Mesenteric fat pad (tissue), 1 donor: ENCODE measurements around the gene C2orf76. TPM values are rescaled to one million over a fixed set of nuclear protein-coding genes. Genes with fewer than 3 reads are reported as not detected.

Experiments used
- DNase-seq: peaks from one replicate; pipeline ENCODE4 v3.0.0-alpha.2; 2020; ENCODE audit warnings: low spot score
- long read RNA-seq: library from polyadenylated mRNA; unstranded; transcript quantifications from one replicate; pipeline ENCODE4 v2.0.0, GENCODE V29; 2020
- total RNA-seq: library from RNA; stranded (reverse); fragmentation: NEBNext Ultra II Directional; extraction: Animal tissue kit (Norgen Biotek cat#: 25700); gene quantifications from one replicate; pipeline ENCODE4 v1.2.1, GENCODE V29; 2021
- donor health status: DM: yes; HTN: yes; CAD: no.

Gene C2orf76
- 12.5 TPM for total RNA-seq
- long read RNA-seq, transcript C2orf76-201 (6 exons, 676 nt): major isoform, 6 of 7 reads
- long read RNA-seq, partial matches to known transcripts: 0 of 7 reads
- long read RNA-seq, other reads (novel, unspliced or antisense): 1 of 7 reads

DNA sequence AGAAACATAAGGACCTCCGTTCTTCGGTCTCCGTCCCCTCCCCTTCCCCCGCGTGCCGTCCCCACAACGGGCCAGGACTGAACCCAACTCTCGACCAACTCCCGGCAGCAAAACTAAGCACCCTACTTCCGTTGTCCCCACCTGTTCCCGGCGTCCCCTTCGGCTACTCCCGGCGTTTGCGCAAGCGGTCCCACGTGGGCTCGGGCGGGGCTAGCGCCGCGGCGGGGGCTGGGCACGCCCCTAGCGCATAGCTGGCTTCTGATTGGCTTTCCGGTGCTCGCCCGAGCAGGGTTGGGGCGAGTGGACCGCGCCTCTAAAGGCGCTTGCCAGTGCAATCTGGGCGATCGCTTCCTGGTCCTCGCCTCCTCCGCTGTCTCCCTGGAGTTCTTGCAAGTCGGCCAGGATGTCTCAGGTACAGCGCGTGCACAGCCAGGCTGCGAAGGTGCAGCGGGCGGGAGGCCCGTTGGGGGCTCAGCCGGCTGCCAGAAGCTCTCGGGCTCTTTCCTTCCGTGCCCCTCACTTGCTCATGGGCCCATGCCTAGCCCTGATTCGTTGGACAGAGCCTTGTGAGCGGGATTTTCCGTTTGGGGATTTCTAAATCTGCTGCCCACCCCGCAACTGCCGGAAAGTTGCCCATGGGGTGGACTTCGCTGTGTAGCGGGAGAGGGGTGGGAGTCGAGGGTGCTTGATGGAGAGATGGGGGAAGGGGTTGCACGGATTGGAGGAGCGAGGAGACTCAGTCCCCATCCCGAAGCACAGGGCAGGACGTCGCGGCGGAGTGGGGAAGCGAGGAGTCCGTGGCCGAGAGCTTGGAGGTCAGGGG, at the start of gene C2orf76, which contains the start of gene DBI:
Gene C2orf76, minus strand, starts transcription at position 186 of the 823 bp plus-strand sequence. CDS start 26,875 bp downstream, outside the sequence.
Gene DBI, plus strand, starts transcription at position 329 of the 823 bp plus-strand sequence. Its CDS starts 75 bp downstream, at position 404.
- peak; percentile 99 for DNase-seq

DNA sequence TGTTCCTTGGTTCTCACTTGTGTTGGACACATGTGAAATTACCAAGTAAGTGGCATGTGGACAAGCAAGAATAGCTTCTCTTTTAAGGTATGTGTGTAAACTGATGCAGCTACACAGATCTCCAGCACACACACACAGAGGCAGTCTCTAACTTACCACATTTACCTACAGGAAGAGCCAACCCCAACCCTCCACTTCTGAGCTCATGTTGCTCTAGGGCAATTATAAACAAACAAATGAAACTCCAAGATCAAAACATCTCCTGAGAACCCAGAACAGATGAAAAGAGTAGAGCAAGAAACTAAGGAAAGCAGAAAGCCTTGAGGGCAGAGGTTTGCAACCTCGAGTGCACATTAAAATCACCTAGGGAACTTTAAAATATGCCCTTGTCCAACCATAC, 49.0 kb upstream of the C2orf76 start:
- no peak for DNase-seq

DNA sequence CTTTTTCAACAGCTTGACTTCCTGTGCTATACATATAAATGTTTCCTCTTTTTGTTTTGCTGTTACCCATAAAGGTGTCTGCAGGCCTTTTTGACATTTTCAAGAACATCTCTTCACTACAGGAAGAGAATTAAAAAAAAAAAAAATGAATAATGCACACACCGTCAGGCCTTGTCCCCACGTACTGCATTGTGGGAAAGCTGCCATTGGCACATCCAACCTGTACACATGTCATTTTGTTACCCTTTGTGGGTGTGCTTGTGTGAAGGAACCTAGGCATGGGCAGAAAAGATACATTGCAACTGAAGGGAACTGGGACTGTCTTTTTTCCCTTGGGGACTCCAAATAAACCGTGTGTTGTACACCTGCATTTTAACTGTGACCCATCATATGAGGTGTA, 48.3 kb upstream of the C2orf76 start:
- no peak for DNase-seq

DNA sequence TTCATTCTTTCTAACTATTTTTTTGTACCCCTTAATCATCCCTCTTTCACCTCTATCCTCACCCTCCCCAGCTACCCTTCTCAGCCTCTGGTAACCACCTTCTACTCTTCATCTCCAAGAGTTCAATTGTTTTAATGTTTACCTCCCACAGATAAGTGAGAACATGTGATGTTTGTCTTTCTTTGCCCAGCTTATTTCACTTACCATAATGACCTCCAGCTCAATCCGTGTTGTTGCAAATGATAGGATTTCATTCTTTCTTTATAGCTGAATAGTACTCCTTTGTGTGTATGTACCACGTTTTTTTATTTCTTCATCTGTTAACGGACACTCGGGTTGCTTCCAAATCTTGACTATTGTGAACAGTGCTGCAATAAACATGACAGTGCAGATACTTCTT, 42.9 kb upstream of the C2orf76 start:
- no peak for DNase-seq

DNA sequence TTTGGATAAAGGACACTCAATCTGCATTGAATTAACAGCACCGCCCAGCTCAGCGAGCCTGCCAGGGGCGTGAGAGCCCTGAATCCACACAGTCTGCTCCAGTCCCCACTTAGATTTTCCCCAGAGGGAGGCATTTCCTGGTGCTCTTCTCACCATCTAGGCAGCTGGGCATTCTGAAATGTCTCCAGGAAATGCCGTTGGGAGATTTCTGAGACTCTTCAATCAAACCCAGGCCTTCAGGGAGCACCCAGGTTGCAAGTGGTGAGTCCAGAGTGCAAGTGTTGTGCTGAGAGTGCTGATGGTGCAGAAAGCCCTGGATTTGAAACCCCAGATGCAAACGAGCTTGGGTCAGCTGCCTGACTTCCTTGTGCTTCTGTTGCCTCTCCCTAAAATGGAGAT, 41.6 kb upstream of the C2orf76 start:
- DNase-seq: peak; percentile 43

DNA sequence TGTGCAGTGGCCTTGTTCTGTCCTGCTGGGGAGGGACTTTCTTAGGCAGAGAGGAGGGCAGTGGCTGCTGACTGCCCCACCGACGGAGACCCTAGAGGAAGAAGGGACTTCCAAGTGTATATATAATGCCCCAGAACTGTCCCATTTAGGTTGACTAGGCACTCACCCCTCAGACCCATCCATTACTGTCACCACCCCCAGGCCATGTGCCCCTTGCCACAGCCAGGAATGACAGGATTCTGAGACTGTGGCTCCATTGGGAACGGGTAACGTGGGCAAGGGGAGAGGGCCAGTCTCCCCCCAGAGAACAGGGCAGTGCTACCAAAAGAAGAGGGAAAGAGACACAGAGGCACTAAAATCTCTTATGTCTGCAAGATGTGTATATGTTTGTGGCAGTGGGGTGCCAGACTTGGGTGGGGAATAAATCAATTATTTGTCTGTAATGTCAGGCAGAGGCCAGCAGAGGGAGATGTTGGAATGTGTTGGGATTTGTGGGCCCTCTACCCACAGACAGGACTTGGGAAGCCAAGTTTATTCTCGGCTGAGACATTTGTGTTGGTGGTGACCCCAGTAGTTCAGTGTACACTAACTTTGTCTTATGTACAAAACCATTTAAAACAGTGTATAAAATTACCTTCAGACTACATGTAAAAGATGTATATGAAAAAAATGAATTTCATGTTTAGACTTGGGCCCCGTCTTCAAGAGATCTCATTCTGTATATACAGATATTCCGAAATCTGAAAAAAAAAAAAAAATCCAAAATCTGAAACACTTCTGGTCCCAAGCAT, 41.0 kb upstream of the C2orf76 start:
- peak; percentile 71 for DNase-seq

DNA sequence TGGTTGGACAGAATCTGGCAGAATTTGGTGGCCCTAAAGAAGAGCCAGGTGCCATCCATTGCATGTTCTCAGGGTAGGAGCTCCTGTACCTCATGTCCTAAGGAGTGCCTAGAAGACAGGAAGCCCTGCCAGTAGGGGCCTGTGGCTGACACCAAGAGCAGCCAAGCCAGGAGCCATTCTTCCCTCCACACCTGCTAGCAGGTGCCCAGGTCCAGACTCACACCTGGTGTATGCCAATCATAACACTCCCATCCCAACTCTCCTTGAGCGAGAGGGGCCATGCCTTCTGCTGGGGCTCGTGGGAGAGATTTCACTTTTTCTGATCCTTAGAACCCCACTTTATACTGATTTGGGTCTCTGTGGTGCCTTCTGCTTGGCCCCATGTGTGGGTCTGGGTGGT, 38.5 kb upstream of the C2orf76 start:
- peak; percentile 59 for DNase-seq

DNA sequence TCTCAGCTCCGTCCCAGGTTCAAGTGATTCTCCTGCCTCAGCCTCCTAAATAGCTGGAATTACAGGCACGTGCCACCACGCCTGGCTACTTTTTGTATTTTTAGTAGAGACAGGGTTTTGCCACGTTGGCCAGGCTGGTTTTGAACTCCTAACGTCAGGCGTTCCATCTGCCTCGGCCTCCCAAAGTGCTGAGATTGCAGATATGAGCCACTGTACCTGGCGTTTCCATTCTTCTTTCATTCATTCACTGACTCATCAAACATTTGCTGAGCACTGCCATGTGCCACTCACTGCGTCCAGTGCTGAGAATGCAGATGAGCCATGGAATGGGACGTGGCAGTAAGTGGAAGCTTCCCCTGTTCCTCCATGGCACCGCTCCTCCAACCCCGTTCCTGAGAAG, 37.0 kb upstream of the C2orf76 start:
- DNase-seq: peak; percentile 67

DNA sequence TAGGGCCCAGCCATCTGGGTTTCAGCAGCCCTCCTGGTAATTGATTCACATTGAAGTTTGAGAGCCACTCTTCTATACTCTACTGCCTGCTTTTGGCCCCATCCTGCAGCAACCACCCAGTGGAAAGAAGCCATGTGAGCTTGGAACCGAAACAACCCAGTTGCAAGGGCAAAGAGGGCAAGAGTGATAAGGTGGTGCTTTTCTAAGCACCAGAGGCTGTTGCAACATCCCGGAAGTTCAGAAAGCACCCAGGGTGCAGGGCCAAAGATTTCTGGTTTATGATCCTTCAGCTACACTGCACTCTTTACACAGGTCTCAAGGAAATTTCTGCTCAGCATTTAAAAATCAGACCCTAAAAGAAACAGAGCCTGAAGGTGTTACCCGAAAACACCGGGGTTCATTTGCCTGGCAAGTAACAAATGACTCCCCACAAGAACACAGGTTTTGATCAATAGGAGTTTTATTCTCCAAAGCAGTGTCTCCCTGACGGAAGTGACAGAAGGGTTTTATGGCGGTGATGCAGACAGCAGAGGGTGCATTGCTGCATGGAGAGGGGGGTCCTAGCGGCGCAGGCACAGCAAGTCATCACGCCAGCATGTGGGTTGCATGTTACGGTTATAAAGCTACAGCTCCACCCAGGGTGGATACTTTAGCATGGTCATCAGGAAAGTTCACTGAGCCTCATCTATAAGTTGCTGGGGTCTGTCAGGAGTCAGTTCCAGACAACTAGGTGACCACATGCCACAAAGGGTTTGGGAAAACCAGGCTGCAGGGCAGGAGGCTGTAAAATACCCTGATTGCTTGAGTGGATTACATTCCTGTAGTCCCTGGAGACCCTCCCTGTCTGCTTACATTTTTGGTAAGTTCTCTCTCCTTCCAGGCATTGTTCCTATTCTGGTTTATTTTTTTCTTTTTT, 36.3 kb upstream of the C2orf76 start:
- DNase-seq: peak; percentile 37

DNA sequence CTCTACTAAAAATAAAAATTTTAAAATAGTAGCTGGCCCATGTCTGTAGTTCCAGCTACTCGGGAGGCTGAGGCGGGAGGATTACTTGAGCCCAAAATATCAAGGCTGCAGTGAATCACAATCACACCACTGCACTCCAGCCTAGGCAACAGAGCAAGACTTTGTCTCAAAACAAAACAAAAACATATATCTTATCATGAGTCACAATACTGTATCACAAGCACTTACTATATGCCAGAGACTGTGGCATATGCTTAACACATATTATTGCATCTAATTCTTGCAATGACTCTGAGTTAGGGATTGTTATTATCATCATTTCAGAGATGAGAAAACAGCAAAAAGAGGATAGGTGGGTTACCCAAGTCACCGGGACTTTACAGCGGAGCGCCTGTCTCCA, 35.5 kb upstream of the C2orf76 start:
- no peak for DNase-seq

DNA sequence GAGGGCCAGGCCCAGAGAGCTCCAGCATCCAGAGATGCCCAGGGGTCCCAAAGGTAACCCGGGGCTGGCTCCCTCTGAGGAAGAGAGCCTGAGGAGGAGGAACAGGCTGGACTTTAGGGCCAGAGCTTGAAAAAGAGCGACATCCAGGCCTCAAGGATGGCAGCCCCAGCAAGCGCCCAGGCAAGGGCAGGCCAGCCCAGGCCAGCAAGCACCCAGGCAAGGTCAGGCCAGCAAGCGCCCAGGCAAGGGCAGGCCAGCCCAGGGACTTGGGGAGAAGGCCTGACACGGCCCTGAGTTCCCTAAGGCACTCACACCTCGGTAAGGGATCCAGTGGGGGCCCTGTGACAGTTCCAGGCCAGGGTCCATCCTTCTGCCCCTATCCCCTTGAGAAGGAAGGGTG, 30.6 kb upstream of the C2orf76 start:
- DNase-seq: no peak

DNA sequence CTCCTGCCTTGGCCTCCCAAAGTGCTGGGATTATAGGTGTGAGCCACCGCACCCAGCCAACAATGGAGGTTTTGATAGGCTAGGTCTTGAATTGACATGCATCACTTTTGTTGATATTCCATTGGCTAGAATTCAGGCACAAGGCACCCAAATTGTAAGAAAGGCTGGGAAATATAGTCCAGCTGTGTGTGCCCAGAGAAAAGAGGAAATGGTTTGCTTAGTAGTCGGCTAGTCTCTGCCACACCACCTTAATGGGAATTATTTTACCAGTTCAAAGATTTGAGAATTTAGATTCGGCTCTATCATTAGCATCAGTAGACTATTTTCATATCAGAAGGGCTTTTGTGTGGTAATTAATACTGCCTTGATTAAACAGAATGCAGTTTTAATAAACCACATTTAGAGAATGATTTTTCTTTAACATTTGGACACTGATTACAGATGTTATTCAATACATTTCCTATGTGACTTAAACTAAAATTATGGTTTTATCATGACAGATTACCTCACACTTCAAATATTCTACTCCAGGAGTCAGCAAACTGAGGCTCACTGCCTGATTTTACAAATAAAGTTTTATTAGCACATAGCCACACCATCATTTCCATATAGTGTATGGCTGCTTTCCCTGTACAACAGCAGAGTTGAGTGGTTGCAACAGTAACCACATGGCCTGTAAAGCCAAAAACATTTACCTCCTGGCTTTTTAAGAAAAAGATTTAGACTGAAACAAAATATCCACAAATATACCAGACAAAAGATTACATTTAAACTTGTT, 27.5 kb upstream of the C2orf76 start:
- DNase-seq: no peak

DNA sequence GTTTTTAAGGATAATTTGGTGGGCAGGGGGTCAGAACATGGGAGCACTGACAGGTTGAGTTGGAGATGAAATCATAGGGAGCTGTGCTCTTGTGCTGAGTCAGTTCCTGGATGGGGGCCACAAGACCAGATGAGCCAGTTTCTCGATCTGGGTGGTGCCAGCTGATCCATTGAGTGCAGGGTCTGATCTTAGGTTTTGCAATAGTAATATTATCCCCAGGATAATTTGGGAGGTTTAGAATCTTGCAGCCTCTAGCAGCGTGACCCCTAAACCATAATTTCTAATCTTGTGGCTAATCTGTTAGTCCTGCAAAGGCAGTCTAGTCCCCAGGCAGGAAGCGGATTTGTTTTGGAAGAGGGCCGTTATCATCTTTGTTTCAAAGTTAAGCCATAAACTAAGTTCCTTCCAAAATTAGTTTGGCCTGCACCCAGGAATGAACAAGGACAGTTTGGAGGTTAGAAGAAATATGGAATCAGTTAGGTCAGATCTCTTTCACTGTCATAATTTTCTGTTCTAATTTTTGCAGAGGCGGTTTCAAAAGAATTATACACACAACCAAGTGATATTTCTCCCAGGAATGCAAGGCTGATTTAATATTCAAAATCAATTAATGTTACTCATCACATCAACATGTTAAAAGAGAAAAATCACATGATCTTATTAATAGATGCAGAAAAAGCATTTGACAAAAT, 23.1 kb upstream of the C2orf76 start:
- peak; percentile 45 for DNase-seq

DNA sequence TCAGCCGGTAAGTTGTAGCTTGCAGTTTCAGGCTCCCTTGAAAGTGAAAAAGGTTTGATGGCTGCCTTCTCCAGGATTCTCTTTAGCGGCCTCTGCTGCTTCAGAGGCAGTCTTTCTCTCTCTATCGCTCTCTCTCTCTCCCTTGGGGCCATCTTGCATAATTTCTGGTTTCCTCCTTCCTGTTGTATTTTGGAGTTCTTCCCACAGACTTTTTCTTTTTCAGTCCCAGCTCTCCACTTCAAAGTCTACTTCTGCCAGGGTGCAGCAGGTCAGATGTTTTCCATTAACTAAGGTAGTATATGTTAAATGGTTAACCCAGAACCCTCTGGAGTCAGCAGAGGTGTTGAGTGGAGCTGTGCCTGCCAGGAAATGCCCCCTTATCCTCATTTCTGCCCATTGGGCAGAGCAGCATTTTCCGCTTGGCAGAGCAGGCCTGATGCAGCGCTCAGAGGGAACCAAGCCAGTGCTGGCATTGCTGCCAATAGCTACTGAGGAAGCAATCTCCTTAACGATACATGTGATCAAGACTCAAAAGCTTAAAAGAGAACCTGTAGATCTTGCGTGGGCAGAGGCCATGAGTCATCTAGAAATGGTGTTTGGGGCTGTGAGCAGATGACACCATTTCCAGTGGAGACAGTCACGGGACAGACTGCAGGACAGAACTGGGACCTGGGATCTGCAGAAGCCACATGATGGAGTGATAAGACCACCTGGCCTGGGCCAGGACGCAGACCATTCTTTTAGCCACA, 20.9 kb upstream of the C2orf76 start:
- peak; percentile 88 for DNase-seq

DNA sequence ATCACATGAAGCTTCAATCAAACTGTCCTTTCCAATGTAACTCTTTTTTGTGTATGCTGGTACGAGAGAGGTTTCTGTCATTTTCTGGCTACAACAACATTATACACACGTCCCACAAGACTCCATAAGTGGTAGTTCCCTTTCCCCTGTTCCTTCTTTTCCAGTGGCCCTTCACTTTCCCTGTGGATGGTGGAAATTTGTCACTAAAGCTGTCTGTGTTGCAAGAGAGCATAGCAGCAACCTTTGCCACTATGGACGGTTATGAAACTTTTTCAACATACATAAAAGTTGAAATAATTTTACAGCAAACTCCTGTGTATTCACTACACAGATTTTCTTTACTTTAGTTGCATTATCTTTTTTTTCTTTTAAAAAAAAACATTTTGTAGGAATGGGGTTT, 18.8 kb upstream of the C2orf76 start:
- no peak for DNase-seq

DNA sequence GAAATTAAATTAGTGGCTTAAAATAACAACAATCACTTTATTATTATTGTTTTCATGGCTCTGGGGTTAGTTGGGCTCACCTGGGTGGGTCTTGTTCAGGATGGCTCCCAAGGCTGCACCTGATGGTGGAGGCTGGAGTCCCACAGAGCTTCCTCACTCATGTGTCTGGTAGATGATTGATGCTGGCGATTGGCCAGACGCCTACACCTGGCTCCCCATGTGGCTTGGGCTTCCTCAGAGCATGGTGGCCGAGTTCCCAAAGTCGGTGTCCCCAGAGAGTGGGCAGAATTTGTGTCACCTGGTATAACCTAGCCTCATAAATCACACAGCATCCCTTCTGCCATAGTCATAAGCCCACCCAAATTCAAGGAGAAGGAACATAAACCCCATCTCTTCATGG, 18.3 kb upstream of the C2orf76 start:
- DNase-seq: no peak

DNA sequence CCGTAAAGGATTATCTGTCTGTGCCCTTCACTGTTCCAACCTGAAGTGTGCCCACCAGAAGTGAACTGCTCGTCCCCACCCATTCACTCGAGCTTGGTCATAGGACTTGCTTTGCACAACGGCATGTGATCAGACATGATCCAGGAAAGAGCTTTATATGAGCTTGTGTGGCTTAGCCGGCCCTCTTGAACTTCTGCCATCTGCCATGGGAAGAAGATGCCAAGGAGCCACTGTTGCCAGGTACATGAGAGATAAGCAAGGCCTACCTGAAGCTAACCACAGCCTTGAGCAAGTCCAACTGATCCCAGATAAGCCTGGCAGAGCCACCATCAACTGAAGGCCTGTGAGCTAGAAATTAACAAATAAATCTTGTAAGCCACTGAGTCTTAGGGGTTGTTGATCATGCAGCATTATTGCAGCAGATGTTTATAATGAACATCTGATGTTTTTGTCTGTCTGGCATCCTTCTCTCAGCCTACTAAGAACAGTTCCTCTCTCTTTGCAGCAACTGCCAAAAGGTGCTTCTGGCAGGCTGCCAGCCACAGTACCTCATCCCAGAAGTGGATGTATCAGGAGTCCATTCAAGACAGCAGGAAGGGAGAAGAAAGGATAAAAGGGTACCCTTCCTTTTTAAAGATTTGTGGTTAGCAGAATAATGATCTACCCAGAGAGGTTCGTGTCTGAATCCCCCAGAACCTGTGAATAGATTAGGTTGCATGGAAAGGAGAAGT, 16.9 kb upstream of the C2orf76 start:
- DNase-seq: no peak

DNA sequence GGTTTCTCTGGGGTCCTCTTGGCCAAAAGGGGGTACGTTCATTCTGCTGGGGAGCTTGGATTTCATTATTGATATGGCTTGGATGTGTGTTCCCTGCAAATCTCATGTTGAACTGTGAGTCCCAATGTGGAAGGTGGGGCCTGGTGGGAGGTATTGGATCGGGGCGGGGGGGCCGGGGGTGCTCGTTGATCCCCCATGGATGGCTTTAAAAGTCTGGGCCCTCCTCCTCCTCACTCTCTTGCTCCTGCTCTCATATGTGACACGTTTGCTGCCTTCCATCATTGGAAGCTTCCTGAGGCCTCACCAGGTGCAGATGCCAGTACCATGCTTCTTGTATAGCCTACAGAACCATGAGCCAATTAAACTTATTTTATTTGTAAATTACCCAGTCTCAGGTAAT, 11.9 kb upstream of the C2orf76 start:
- no peak for DNase-seq
